Stomach (tissue), 9 donors: ENCODE data around the gene ADGRA1. TPM values are rescaled to one million over a fixed set of nuclear protein-coding genes. Genes with fewer than 3 reads are reported as not detected.

Source experiments
- DNase-seq, 2 donors: peaks; one replicate each; pipeline versions ENCODE4 v3.0.0 to v3.0.0-alpha.2; 2013 to 2019
- H3K27ac ChIP-seq, 5 donors: fragments of 200-600 bp in 4 of 5; sonication (generic) in 4 of 5; one replicate each; pipeline ENCODE4 v1.5.1; 2013 to 2019; ENCODE audit warnings: mild to moderate bottlenecking in 1 of 5, moderate library complexity in 1 of 5
- H3K27me3 ChIP-seq, 3 donors: fragments of 200-600 bp; sonication (generic); one replicate each; pipeline ENCODE4 v1.5.1; 2017 to 2019; ENCODE audit warnings: mixed run types in 1 of 3
- H3K36me3 ChIP-seq, 4 donors: fragments of 200-600 bp; sonication (generic); 1 replicate in 3 of 4; 2 replicates in 1 of 4; pipeline ENCODE4 v1.5.1; 2016 to 2019
- H3K4me1 ChIP-seq, 4 donors: fragments of 200-600 bp; sonication (generic); one replicate each; pipeline ENCODE4 v1.5.1; 2016 to 2019
- H3K4me3 ChIP-seq, 4 donors: fragments of 200-600 bp; sonication (generic) in 3 of 4; one replicate each; pipeline ENCODE4 v1.5.1; 2016 to 2019; ENCODE audit warnings: mild to moderate bottlenecking in 1 of 4
- H3K9me3 ChIP-seq, 4 donors: fragments of 200-600 bp; sonication (generic); one replicate each; pipeline ENCODE4 v1.5.1; 2016 to 2019
- CTCF ChIP-seq, 7 experiments: fragments of 450-650 bp in 4 of 7; fragments of 200-600 bp in 3 of 7; sonication (generic) in 3 of 7; IDR thresholded peaks; one replicate each; pipeline ENCODE4 v1.5.1; 2016 to 2019; ENCODE audit warnings: antibody characterized with exemption in 7 of 7, control low read depth in 2 of 7, mild to moderate bottlenecking in 1 of 7
- EP300 ChIP-seq: sonication (generic); formaldehyde crosslinking; IDR thresholded peaks from one replicate; pipeline ENCODE4 v1.6.1; 2017; ENCODE audit warnings: antibody characterized with exemption
- POLR2A ChIP-seq, 4 donors: fragments of 450-650 bp; IDR thresholded peaks; one replicate each; pipeline ENCODE4 v1.6.1; 2016; ENCODE audit warnings: antibody characterized with exemption in 4 of 4, control low read depth in 2 of 4, mild to moderate bottlenecking in 1 of 4, moderate library complexity in 1 of 4
- POLR2AphosphoS5 ChIP-seq, 3 donors: sonication (generic); formaldehyde crosslinking; IDR thresholded peaks; one replicate each; pipeline ENCODE4 v1.6.1; 2016; ENCODE audit warnings: antibody characterized with exemption in 3 of 3
- WGBS, 5 donors: extraction: QIAGEN DNeasy Blood & Tissue Kit in 3 of 5; methylation state at CpG; one replicate each; pipeline versions ENCODE4 v1.1.5 to v1.1.7; 2013 to 2018; 5-methylcytosine and 5-hydroxymethylcytosine counted together
- intact Hi-C: fragments of 100-400 bp; cut with DNase I; formaldehyde crosslinking; loops from one replicate; pipeline ENCODE4 v1.15.1; 2023; ENCODE audit warnings: low total_unique reads
- polyA plus RNA-seq, 3 donors: library from polyadenylated mRNA; stranded (reverse); fragments of 200-250 nt; gene quantifications; one replicate each; pipeline ENCODE4 v1.2.3, GENCODE V29; 2013
- total RNA-seq, 5 donors: library from RNA; depleted of rRNA; stranded (reverse); fragments of >200 nt; gene quantifications; one replicate each; pipeline versions ENCODE4 v1.1.0 to v1.2.3, GENCODE V29; 2014 to 2016
- donor health status: healthy with polysubstance abuse.
- donor health status: Bipolar disorder and iron deficiency.
- donor health status: healthy.

Gene ADGRA1
- total and polyA plus RNA-seq, 8 donors, result under 0.01 to 0.73 (median 0.14) TPM; not detected in 5

DNA sequence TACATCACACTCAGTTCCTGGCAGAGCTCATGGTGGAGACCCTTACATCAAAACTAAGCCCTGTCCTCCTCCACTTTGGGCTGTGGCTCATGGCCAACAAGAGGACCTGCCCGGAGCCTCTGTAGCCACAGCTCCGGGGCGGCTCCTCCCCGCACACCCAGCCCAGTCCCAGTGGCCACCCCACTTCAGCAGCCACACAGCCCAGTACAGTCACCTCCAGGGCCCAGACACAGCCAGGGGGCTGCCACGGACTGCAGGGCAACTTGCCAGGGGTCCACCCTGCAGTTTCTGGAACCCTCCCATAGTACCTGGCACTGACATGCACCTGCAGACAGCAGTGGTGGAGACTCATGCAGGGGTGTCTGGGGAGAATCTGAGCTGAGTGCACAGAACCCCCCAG, 11.8 kb downstream of the ADGRA1 start:
- no peak for DNase-seq
- no peak for TF ChIP-seq EP300
- no peak for TF ChIP-seq CTCF (IDR thresholded peaks at IDR 0.05)
- no peak for TF ChIP-seq POLR2A (IDR thresholded peaks at IDR 0.05)
- no peak for TF ChIP-seq POLR2AphosphoS5 (IDR thresholded peaks at IDR 0.05)
- H3K36me3 ChIP-seq, result no peaks in the 10 kb centered on the region
- H3K27me3 ChIP-seq, result peaks cover 0 to 100% (median 34%) of the 10 kb centered on the region in 3 donors
- no peak overlapping the region for H3K27ac ChIP-seq
- H3K9me3 ChIP-seq, result no peaks in the 10 kb centered on the region
- intact Hi-C loops, result no loop called here
- H3K4me3 ChIP-seq, result no peak overlapping the region
- WGBS, 5 donors, result 62 to 75% (median 66%) methylated on average over 5 of the region's 5 CpGs; no CpG with 5 or more reads in 1 of the 5 donors
- peaks cover 0 to 11% (median 4%) of the 10 kb centered on the region in 4 donors for H3K4me1 ChIP-seq

GRCh38 chr10:133100186-133100585, 12.5 kb downstream of the ADGRA1 start:
- no peak for DNase-seq
- Histone ChIP-seq H3K4me3 (no peak overlapping the region), H3K4me1 (peaks cover 0 to 11% (median 4%) of the 10 kb centered on the region in 4 donors), H3K27ac (no peak overlapping the region), H3K27me3 (peaks cover 0 to 100% (median 34%) of the 10 kb centered on the region in 3 donors), H3K36me3 (no peaks in the 10 kb centered on the region), H3K9me3 (no peaks in the 10 kb centered on the region)
- intact Hi-C loops, result no loop called here
- 80 to 92% (median 88%) methylated on average over 23 to 24 of the region's 24 CpGs for WGBS, 5 donors
- no peak for TF ChIP-seq POLR2A (IDR thresholded peaks at IDR 0.05)
- TF ChIP-seq POLR2AphosphoS5 (IDR thresholded peaks at IDR 0.05), result no peak
- TF ChIP-seq CTCF (IDR thresholded peaks at IDR 0.05), result no peak
- TF ChIP-seq EP300, result no peak

- peak overlapping the region in 1 of 4 donors; percentile 3 for H3K4me3 ChIP-seq
Observed at GRCh38 chr10:133100706-133101415, 13.1 kb downstream of the ADGRA1 start.

DNA sequence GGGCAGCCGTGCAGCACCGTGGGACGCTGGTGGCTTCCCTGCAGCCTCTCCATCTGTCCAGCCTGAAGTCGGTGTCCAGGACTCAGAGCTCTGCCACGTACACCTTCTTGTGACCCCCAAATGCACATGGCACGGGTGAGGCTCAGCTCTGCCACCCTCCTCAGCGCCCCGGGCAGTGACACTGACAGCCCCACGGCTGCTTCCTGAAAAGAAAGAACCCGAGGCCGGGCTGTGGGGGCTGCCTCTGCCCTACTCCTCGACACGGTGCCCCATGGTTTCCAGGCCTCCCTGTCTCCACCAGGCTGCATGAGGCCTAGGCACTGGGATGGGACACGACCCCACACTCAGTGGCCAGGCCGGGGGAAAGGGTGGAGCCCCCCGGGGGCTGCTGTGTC, 13.7 kb downstream of the ADGRA1 start:
- Histone ChIP-seq H3K27me3 (peaks cover 0 to 99% (median 34%) of the 10 kb centered on the region in 3 donors), H3K4me3 (no peak overlapping the region), H3K36me3 (no peaks in the 10 kb centered on the region), H3K9me3 (peaks cover 0 to 7% (median 4%) of the 10 kb centered on the region in 4 donors), H3K27ac (no peak overlapping the region), H3K4me1 (peaks cover 0 to 11% (median 4%) of the 10 kb centered on the region in 4 donors)
- TF ChIP-seq EP300, result no peak
- TF ChIP-seq POLR2AphosphoS5 (IDR thresholded peaks at IDR 0.05), result no peak
- no peak for TF ChIP-seq CTCF (IDR thresholded peaks at IDR 0.05)
- no peak for TF ChIP-seq POLR2A (IDR thresholded peaks at IDR 0.05)
- intact Hi-C loops, result no loop called here
- no peak for DNase-seq
- WGBS, 5 donors, result 23 to 39% (median 34%) methylated on average over 12 to 16 of the region's 16 CpGs

More at GRCh38 chr10:133100706-133101415, 13.1 kb downstream of the ADGRA1 start:
- Histone ChIP-seq H3K27ac (no peak overlapping the region), H3K4me1 (peaks cover 0 to 11% (median 4%) of the 10 kb centered on the region in 4 donors), H3K9me3 (peaks cover 0 to 2% (median 0%) of the 10 kb centered on the region in 4 donors), H3K36me3 (no peaks in the 10 kb centered on the region), H3K27me3 (peaks cover 0 to 99% (median 34%) of the 10 kb centered on the region in 3 donors)
- TF ChIP-seq POLR2AphosphoS5 (IDR thresholded peaks at IDR 0.05) (no peak), CTCF (IDR thresholded peaks at IDR 0.05) (no peak), EP300 (no peak), POLR2A (IDR thresholded peaks at IDR 0.05) (no peak)
- intact Hi-C loops, result no loop called here
- 12 to 24% (median 22%) methylated on average over 28 to 37 of the region's 37 CpGs for WGBS, 5 donors
- peak; percentile 54 to 77 for DNase-seq
